Liver (tissue), 9 donors: ENCODE data around the gene FTCD. TPM values are rescaled to one million over a fixed set of nuclear protein-coding genes. Genes with fewer than 3 reads are reported as not detected.

Source experiments
- DNase-seq: peaks from one replicate; pipeline ENCODE4 v3.0.0-alpha.2; 2017; ENCODE audit warnings: low spot score
- H3K27ac ChIP-seq, 2 donors: one replicate each; pipeline ENCODE4 v1.7.0; 2013; ENCODE audit warnings: inconsistent platforms in 2 of 2, low read length in 2 of 2, control low read depth in 1 of 2, low read depth in 1 of 2, mild to moderate bottlenecking in 1 of 2
- H3K27me3 ChIP-seq, 4 donors: one replicate each; pipeline versions ENCODE4 v1.6.1 to v1.7.0; 2013; ENCODE audit warnings: low read length in 3 of 4, inconsistent platforms in 1 of 4, mild to moderate bottlenecking in 1 of 4, moderate library complexity in 1 of 4; ENCODE audit not compliant: control insufficient read depth in 4 of 4, insufficient read depth in 4 of 4
- H3K36me3 ChIP-seq, 4 donors: one replicate each; pipeline versions ENCODE4 v1.6.1 to v1.7.0; 2013; ENCODE audit warnings: low read length in 3 of 4, mild to moderate bottlenecking in 3 of 4, low read depth in 1 of 4, moderate library complexity in 1 of 4; ENCODE audit not compliant: control insufficient read depth in 4 of 4, insufficient read depth in 3 of 4
- H3K4me1 ChIP-seq, 4 donors: one replicate each; pipeline versions ENCODE4 v1.6.1 to v1.7.0; 2013; ENCODE audit warnings: low read length in 3 of 4, mild to moderate bottlenecking in 3 of 4, moderate library complexity in 1 of 4; ENCODE audit not compliant: control insufficient read depth in 4 of 4, insufficient read depth in 4 of 4
- H3K4me3 ChIP-seq, 3 donors: one replicate each; pipeline versions ENCODE4 v1.6.1 to v1.7.0; 2013; ENCODE audit warnings: low read length in 3 of 3, control low read depth in 1 of 3, low read depth in 1 of 3, mild to moderate bottlenecking in 1 of 3
- H3K9ac ChIP-seq, 2 donors: one replicate each; pipeline ENCODE4 v1.7.0; 2013; ENCODE audit warnings: low read length in 2 of 2, mild to moderate bottlenecking in 2 of 2, moderate library complexity in 2 of 2, control low read depth in 1 of 2, low read depth in 1 of 2
- H3K9me3 ChIP-seq, 4 donors: one replicate each; pipeline versions ENCODE4 v1.6.1 to v1.7.0; 2013; ENCODE audit warnings: low read length in 3 of 4; ENCODE audit not compliant: control insufficient read depth in 4 of 4
- EGR1 ChIP-seq, 2 donors: IDR thresholded peaks; 2 replicates each; pipeline ENCODE4 v1.6.1; 2016 to 2018; ENCODE audit warnings: antibody characterized with exemption in 2 of 2, low read depth in 2 of 2
- FOXA1 ChIP-seq: IDR thresholded peaks from 2 replicates; pipeline ENCODE4 v1.6.1; 2016; ENCODE audit warnings: antibody characterized with exemption
- FOXA2 ChIP-seq: IDR thresholded peaks from 2 replicates; pipeline ENCODE4 v1.6.1; 2016; ENCODE audit warnings: antibody characterized with exemption
- GABPA ChIP-seq, 2 donors: IDR thresholded peaks in 1 of 2; conservative IDR thresholded peaks in 1 of 2; 2 replicates each; pipeline ENCODE4 v1.6.1; 2016; ENCODE audit warnings: antibody characterized with exemption in 2 of 2, mild to moderate bottlenecking in 1 of 2, moderate library complexity in 1 of 2
- HNF4A ChIP-seq, 2 donors: conservative IDR thresholded peaks; 2 replicates each; pipeline ENCODE4 v1.6.1; 2016; ENCODE audit warnings: antibody characterized with exemption in 2 of 2, mild to moderate bottlenecking in 2 of 2
- JUND ChIP-seq, 2 donors: IDR thresholded peaks; 2 replicates each; pipeline ENCODE4 v1.6.1; 2016; ENCODE audit warnings: antibody characterized with exemption in 2 of 2
- NR2F2 ChIP-seq: IDR thresholded peaks from 2 replicates; pipeline ENCODE4 v1.6.1; 2016; ENCODE audit warnings: antibody characterized with exemption
- RAD21 ChIP-seq, 2 donors: IDR thresholded peaks; 2 replicates each; pipeline ENCODE4 v1.6.1; 2016; ENCODE audit warnings: antibody characterized with exemption in 2 of 2, mild to moderate bottlenecking in 2 of 2
- RXRA ChIP-seq, 2 donors: IDR thresholded peaks; 2 replicates each; pipeline ENCODE4 v1.6.1; 2017 to 2018; ENCODE audit warnings: antibody characterized with exemption in 2 of 2, mild to moderate bottlenecking in 1 of 2
- SP1 ChIP-seq: IDR thresholded peaks from 2 replicates; pipeline ENCODE4 v1.6.1; 2018; ENCODE audit warnings: antibody characterized with exemption, mild to moderate bottlenecking
- TAF1 ChIP-seq: conservative IDR thresholded peaks from 2 replicates; pipeline ENCODE4 v1.6.1; 2016; ENCODE audit warnings: antibody characterized with exemption, mild to moderate bottlenecking
- YY1 ChIP-seq: IDR thresholded peaks from 2 replicates; pipeline ENCODE4 v1.6.1; 2016; ENCODE audit warnings: antibody characterized with exemption, mild to moderate bottlenecking
- WGBS: extraction: QIAGEN DNeasy Blood & Tissue Kit; methylation state at CpG from one replicate; pipeline ENCODE4 v1.1.7; 2013; 5-methylcytosine and 5-hydroxymethylcytosine counted together
- polyA plus RNA-seq, 2 donors: library from polyadenylated mRNA; stranded (reverse) in 1 of 2; unstranded in 1 of 2; fragments of 200-250 nt in 1 of 2; fragments of >200 nt in 1 of 2; fragmentation: Nextera tagmentation in 1 of 2; extraction: Ambion mirVana in 1 of 2; gene quantifications; one replicate each; pipeline versions ENCODE4 v1.2.1 to v1.2.3, GENCODE V29; 2013 to 2015
- total RNA-seq, 2 donors: library from RNA; depleted of rRNA; stranded (reverse); fragments of >200 nt; gene quantifications; one replicate each; pipeline ENCODE4 v1.2.3, GENCODE V29; 2014
- TF ChIP-seq, protein P1 (sequence below): IDR thresholded peaks from 2 replicates; pipeline ENCODE4 v1.6.1; 2016; ENCODE audit warnings: antibody characterized with exemption
- TF ChIP-seq, protein P2 (sequence below): IDR thresholded peaks from 2 replicates; pipeline ENCODE4 v1.6.1; 2016; ENCODE audit warnings: antibody characterized with exemption
- TF ChIP-seq, protein P3 (sequence below): IDR thresholded peaks from 2 replicates; pipeline ENCODE4 v1.6.1; 2016; ENCODE audit warnings: antibody characterized with exemption, mild to moderate bottlenecking
- TF ChIP-seq, protein P4 (sequence below): IDR thresholded peaks from 2 replicates; pipeline ENCODE4 v1.6.1; 2016; ENCODE audit warnings: antibody characterized with exemption
- TF ChIP-seq, protein P5 (sequence below): fragments of 150-350 bp; IDR thresholded peaks from 2 replicates; pipeline ENCODE4 v1.5.1; 2017; ENCODE audit warnings: improper control_type of control experiment, low read depth, low read length; ENCODE audit not compliant: missing input control
- donor health status: healthy.
- donor health status: healthy.
- donor health status: healthy.
- donor health status: healthy.
- donor health status: healthy.

Gene FTCD
- total and polyA plus RNA-seq, 4 donors = 130 to 182 (median 173) TPM

DNA sequence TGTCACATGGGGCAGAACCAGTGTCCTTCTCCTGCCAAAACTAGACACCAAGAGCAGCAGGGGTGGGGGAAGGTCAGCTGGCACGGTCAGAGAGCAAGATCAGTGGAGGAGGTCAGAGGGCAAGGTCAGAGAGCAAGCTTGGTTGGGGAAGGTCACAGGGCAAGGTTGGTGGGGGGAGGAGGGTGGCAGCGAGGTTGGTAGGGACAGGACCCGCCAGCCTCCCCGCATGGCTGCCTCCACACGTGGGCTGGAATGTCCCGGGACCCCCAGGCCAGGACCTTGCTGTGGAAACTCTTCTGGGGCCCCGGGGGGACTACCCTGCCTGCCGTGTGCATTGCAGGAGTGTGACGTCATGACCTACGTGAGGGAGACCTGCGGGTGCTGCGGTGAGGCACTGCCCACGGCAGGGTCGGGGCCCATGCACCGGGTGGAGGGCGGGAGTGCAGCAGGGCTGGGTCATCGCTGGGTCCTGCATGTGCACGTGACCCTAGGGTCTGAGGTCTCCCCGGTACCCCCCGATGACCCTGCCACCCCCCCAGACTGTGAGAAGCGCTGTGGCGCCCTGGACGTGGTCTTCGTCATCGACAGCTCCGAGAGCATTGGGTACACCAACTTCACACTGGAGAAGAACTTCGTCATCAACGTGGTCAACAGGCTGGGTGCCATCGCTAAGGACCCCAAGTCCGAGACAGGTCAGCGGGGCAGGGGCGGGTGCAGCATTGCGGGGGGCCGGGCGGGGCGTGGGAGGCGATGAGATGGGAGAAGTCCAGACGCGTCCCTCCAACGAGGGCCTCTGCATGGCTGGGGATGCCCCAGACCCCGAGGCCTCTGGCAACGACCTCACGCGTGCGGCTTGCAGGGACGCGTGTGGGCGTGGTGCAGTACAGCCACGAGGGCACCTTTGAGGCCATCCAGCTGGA, 30.2 kb downstream of the FTCD start:
- WGBS = 84% methylated on average over 49 of the region's 49 CpGs
- peak; percentile 35 for DNase-seq
- Histone ChIP-seq H3K9ac (no peak overlapping the region), H3K4me3 (no peak overlapping the region), H3K9me3 (no peaks in the 10 kb centered on the region), H3K4me1 (peaks cover 0 to 4% (median 0%) of the 10 kb centered on the region in 4 donors), H3K27me3 (no peaks in the 10 kb centered on the region), H3K36me3 (no peaks in the 10 kb centered on the region), H3K27ac (no peak overlapping the region)
- no peak for TF ChIP-seq SP1
- no peak for TF ChIP-seq YY1
- no peak for TF ChIP-seq JUND (IDR thresholded peaks at IDR 0.05)
- no peak for TF ChIP-seq RXRA (IDR thresholded peaks at IDR 0.05)
- no peak for TF ChIP-seq EGR1 (IDR thresholded peaks at IDR 0.05; ENCODE audit: low read depth in 2 of 2)
- TF ChIP-seq NR2F2 = peak; percentile 84
- peak; percentile 15 to 17 for TF ChIP-seq HNF4A (conservative IDR thresholded peaks at IDR 0.05)
- no peak for TF ChIP-seq FOXA2
- no peak for TF ChIP-seq RAD21 (IDR thresholded peaks at IDR 0.05)
- TF ChIP-seq, protein P1, sequence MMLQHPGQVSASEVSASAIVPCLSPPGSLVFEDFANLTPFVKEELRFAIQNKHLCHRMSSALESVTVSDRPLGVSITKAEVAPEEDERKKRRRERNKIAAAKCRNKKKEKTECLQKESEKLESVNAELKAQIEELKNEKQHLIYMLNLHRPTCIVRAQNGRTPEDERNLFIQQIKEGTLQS = no peak
- TF ChIP-seq, protein P2, sequence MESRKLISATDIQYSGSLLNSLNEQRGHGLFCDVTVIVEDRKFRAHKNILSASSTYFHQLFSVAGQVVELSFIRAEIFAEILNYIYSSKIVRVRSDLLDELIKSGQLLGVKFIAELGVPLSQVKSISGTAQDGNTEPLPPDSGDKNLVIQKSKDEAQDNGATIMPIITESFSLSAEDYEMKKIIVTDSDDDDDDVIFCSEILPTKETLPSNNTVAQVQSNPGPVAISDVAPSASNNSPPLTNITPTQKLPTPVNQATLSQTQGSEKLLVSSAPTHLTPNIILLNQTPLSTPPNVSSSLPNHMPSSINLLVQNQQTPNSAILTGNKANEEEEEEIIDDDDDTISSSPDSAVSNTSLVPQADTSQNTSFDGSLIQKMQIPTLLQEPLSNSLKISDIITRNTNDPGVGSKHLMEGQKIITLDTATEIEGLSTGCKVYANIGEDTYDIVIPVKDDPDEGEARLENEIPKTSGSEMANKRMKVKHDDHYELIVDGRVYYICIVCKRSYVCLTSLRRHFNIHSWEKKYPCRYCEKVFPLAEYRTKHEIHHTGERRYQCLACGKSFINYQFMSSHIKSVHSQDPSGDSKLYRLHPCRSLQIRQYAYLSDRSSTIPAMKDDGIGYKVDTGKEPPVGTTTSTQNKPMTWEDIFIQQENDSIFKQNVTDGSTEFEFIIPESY = no peak
- TF ChIP-seq, protein P3, sequence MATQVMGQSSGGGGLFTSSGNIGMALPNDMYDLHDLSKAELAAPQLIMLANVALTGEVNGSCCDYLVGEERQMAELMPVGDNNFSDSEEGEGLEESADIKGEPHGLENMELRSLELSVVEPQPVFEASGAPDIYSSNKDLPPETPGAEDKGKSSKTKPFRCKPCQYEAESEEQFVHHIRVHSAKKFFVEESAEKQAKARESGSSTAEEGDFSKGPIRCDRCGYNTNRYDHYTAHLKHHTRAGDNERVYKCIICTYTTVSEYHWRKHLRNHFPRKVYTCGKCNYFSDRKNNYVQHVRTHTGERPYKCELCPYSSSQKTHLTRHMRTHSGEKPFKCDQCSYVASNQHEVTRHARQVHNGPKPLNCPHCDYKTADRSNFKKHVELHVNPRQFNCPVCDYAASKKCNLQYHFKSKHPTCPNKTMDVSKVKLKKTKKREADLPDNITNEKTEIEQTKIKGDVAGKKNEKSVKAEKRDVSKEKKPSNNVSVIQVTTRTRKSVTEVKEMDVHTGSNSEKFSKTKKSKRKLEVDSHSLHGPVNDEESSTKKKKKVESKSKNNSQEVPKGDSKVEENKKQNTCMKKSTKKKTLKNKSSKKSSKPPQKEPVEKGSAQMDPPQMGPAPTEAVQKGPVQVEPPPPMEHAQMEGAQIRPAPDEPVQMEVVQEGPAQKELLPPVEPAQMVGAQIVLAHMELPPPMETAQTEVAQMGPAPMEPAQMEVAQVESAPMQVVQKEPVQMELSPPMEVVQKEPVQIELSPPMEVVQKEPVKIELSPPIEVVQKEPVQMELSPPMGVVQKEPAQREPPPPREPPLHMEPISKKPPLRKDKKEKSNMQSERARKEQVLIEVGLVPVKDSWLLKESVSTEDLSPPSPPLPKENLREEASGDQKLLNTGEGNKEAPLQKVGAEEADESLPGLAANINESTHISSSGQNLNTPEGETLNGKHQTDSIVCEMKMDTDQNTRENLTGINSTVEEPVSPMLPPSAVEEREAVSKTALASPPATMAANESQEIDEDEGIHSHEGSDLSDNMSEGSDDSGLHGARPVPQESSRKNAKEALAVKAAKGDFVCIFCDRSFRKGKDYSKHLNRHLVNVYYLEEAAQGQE = no peak
- TF ChIP-seq, protein P4, sequence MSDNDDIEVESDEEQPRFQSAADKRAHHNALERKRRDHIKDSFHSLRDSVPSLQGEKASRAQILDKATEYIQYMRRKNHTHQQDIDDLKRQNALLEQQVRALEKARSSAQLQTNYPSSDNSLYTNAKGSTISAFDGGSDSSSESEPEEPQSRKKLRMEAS = no peak

DNA sequence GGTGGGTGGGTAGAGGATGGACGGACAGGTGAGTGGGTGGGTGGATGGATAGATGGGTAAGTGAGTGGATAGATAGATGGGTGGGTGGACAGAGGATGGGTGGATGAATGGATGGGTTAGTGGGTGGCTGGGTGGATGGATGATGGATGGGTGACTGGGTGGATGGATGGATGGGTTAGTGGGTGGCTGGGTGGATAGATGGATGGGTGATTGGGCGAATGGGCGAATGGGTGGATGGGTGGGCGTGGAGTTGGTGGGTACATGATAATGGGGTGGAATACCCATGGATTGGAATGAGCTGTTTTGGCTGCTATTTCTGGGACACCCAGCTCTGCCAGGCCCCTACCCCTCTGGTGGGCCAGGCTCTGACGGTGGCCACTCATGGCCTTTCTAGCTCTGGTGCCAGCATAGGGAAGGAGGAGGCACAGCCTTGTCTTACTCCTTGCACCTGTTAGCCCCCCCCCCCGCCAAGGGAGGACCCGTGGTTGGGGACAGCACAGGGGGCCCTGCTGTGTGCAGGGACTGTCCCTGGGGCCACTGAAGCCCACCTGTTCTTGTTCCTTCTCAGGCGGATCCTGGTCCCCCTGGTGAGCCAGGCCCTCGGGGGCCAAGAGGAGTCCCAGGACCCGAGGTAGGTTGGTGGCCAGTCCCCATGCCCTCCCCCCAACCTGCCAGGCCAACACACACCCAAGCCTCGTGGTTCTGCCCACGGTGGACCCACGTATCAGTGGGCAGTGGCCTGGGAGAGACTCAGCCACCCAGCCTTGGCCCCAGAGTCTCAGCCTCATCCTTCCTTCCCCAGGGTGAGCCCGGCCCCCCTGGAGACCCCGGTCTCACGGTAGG, 31.1 kb downstream of the FTCD start:
- Histone ChIP-seq H3K4me1 (peaks cover 0 to 5% (median 0%) of the 10 kb centered on the region in 4 donors), H3K4me3 (no peak overlapping the region), H3K9me3 (no peaks in the 10 kb centered on the region), H3K27ac (no peak overlapping the region), H3K9ac (no peak overlapping the region), H3K36me3 (no peaks in the 10 kb centered on the region), H3K27me3 (no peaks in the 10 kb centered on the region)
- DNase-seq = no peak
- 60% methylated on average over 16 of the region's 16 CpGs for WGBS
- TF ChIP-seq, protein P3 = no peak
- no peak for TF ChIP-seq RAD21 (IDR thresholded peaks at IDR 0.05)
- TF ChIP-seq, protein P5, sequence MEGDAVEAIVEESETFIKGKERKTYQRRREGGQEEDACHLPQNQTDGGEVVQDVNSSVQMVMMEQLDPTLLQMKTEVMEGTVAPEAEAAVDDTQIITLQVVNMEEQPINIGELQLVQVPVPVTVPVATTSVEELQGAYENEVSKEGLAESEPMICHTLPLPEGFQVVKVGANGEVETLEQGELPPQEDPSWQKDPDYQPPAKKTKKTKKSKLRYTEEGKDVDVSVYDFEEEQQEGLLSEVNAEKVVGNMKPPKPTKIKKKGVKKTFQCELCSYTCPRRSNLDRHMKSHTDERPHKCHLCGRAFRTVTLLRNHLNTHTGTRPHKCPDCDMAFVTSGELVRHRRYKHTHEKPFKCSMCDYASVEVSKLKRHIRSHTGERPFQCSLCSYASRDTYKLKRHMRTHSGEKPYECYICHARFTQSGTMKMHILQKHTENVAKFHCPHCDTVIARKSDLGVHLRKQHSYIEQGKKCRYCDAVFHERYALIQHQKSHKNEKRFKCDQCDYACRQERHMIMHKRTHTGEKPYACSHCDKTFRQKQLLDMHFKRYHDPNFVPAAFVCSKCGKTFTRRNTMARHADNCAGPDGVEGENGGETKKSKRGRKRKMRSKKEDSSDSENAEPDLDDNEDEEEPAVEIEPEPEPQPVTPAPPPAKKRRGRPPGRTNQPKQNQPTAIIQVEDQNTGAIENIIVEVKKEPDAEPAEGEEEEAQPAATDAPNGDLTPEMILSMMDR = no peak
- TF ChIP-seq TAF1 = no peak
- TF ChIP-seq SP1 = no peak
- TF ChIP-seq GABPA (IDR thresholded peaks at IDR 0.05 in 1 of 2, conservative IDR thresholded peaks at IDR 0.05 in 1 of 2) = no peak
- no peak for TF ChIP-seq FOXA1
- no peak for TF ChIP-seq RXRA (IDR thresholded peaks at IDR 0.05)
- TF ChIP-seq EGR1 (IDR thresholded peaks at IDR 0.05; ENCODE audit: low read depth in 2 of 2) = no peak
- no peak for TF ChIP-seq NR2F2
